GM12874 (cell line): ENCODE measurements around the gene OXER1.

ENCODE experiments used
- CTCF ChIP-seq: IDR thresholded peaks from 2 replicates; pipeline ENCODE4 v1.5.1; 2011; ENCODE audit warnings: low read depth, mild to moderate bottlenecking, control low read depth, low read length, moderate library complexity; ENCODE audit not compliant: insufficient read depth

Gene OXER1

GRCh38 chr2:42787788-42788477 is 24.0 kb upstream of the OXER1 start:
- no peak for TF ChIP-seq CTCF

DNA sequence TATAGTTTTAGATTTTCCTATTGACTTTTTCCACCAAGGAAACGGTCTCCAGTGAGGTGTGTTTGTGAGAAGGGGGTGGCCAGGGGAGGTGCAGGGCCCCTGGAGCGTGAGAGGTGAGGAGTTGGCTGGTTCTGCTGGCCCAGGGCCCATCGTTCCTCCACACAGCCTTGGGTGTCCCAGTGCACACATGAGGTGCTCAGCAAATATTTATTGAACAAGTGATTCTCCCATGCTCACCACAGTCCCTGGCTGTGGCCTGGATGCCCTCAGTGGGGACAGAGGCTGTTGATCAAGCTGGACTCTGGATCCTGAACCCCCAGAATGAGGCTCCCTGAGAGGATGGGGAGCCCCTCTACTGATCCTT is 23.5 kb upstream of the OXER1 start:
- no peak for TF ChIP-seq CTCF

DNA sequence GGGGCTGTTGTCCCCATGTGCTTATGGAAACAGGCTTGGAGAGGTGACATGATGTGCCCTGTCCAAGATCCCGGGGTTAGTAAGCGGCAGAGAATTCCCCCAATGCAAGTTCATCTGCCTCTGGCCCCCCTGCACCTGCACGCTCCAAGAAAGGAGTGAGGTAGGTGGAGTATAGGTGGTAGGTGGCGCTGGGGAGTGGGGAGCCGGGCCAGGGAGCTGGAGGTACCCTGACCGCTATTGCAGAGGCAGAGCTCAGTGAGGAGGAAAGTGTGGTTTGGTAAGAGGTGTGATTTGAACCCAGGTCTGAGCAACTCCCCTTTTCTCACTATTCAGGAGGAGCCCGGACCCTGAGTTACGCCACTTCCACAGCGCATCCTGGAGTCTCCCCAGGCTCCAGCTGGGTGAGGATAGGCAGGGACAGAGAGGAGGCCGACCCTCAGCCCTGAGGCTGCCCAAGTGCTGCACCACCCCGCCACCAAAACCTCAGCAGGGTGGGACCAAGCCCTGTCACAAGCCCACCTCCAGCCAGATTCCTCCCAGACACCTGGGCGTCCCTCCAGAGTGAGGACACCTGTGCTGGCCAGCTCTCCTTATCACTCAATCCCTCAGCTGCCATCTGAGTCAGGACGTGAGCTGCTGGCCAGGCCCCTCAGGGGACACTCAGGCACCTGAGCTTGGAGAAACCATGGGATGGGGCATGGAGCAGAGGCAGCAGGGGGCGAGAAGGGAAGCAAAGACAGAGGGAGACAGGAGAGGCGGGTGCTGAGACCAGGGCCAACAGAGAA is 22.8 kb upstream of the OXER1 start:
- TF ChIP-seq CTCF, result no peak

DNA sequence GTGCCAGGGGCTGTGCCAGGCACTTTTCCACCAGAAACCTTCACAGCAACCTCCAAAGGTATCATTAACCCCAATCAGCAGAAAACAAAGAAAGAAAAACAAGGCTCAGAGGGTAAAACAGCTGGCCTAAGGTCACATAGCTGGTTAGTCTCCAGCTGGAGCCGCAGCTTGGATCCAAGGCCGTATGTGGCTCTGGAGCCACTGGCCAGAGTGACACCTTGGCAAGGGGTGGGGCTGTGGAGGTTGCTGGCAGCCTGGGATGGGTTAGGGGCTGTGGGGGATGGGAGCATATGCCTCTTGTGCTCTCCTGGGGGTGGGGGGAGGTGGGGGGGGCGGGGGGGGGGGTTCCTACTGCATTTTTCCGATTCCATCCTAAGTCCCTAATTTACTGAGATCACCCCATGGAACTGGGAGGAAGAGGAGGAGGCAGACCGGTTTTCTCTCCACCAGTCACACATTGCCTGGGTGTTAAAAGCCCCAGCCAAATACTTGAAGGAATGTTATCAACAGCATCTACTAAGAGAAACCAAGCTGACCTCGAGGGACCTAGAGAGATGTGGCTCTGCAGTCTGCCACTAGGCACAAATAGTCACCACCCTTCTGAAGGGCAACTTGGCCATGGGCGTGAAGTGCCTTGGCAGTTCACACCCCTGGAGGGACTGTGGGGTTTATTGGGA is 20.4 kb upstream of the OXER1 start:
- TF ChIP-seq CTCF, result no peak

DNA sequence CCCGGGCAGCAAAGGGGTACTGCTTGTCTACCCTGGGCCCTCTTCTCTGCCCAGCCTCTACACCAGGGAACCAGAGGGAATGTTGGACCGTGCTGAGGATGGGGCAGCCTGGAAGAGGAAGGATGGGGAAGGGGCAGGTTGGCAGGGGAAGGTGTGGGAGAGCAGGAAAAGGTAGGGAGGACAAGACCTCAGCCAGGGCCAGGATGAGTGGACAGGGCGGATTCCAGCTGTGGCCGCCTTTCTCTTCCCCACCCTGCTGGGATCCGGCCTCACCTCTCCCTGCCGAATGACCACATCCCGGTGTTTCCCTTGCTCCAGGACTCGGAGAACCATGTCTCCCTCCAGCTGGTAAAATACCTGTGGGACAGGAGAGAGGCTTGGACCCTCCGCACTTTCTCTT is 19.6 kb upstream of the OXER1 start:
- TF ChIP-seq CTCF, result no peak

GRCh38 chr2:42781181-42781580 is 17.2 kb upstream of the OXER1 start:
- TF ChIP-seq CTCF, result no peak
